ACC112 (cell line): Measurements from ENCODE around the gene IGFLR1.

Experiments used
- H2AFZ ChIP-seq: fragments of 200-600 bp; sonication (generic); one replicate; pipeline ENCODE4 v1.6.0; 2017; ENCODE audit warnings: antibody characterized with exemption, low read length; ENCODE audit not compliant: unreplicated experiment
- H3K27ac ChIP-seq: fragments of 200-600 bp; sonication (generic); 2 replicates; pipeline ENCODE4 v1.5.1; 2014; ENCODE audit warnings: low read depth, mild to moderate bottlenecking, antibody characterized with exemption, low read length, moderate library complexity
- H3K27me3 ChIP-seq: fragments of 200-600 bp; sonication (generic); 2 replicates; pipeline ENCODE4 v1.6.1; 2014; ENCODE audit warnings: mild to moderate bottlenecking, antibody characterized with exemption, low read length, moderate library complexity, mixed read lengths; ENCODE audit not compliant: insufficient read depth
- H3K36me3 ChIP-seq: fragments of 200-600 bp; sonication (generic); 2 replicates; pipeline ENCODE4 v1.6.1; 2016; ENCODE audit warnings: mild to moderate bottlenecking, antibody characterized with exemption, low read length, moderate library complexity, mixed read lengths; ENCODE audit not compliant: insufficient read depth
- H3K4me1 ChIP-seq: fragments of 200-600 bp; sonication (generic); one replicate; pipeline ENCODE4 v1.6.1; 2016; ENCODE audit warnings: low read length, mixed read lengths; ENCODE audit not compliant: insufficient read depth, unreplicated experiment, control insufficient read depth
- H3K4me3 ChIP-seq: fragments of 200-600 bp; sonication (generic); 2 replicates; pipeline ENCODE4 v1.5.1; 2014; ENCODE audit warnings: mild to moderate bottlenecking, low read depth, low read length
- H3K79me2 ChIP-seq: fragments of 200-600 bp; sonication (generic); one replicate; pipeline ENCODE4 v1.6.0; 2016; ENCODE audit warnings: low read length; ENCODE audit not compliant: control insufficient read depth, unreplicated experiment, insufficient read depth

IGFLR1 gene

DNA sequence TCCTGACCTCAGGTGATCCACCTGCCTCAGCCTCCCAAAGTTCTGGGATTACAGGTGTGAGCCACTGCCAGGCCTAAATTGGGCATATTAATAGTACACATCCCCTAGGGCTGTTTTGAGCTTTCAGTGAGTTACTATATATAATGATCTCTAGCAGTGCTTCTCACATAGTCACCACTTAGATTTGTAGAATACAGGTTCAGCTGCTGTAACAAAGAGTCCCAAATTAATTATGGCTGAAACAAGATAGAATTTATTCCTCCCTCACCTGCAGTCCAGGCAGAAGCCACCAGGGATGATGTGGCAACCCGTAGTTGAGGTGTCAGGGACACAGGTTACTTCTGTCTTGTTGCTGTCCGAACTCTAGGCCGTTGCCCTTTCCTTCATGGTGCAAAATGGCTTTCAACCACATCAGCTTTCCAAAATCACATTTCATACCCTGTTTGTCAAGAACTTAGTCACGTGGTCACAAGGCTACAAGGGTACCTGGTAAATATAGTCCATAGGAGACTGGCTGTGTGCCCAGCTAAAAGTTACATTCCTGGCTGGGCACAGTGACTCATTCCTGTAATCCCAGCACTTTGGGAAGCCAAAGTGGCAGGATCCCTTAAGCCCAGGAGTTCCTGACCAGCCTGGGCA is 18.6 kb upstream of the IGFLR1 start:
- Histone ChIP-seq H2AFZ (no peak overlapping the region), H3K27ac (no peak overlapping the region), H3K36me3 (0 out of 2 replicates have a peak, but pooled peaks cover 6% of the 10 kb centered on the region)

DNA sequence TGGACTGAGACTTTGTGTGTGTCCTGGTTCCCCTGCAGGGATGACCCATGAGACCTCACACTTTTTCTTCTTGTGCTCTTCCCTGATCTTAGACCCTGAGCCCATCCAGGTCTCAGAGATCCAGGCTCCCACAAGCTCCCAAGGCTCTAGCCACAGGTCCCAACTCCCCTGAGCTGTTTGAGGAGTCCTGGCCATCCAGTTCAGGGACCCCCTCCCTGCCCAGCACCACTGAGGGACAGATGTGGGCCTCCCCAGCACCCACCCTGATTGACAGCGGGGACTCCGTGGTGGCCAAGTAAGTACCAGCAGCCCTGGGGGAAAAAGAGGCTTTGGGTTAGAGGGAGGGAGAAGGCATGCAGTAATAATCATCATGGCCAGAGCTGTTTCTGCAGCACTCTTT is 17.4 kb upstream of the IGFLR1 start:
- H3K27me3 ChIP-seq, result no peaks in the 10 kb centered on the region
- H3K36me3 ChIP-seq, result 0 out of 2 replicates have a peak, but pooled peaks cover 6% of the 10 kb centered on the region
- no peak overlapping the region for H3K27ac ChIP-seq

More for the DNA sequence above, 18.6 kb upstream of the IGFLR1 start:
- H3K4me1 ChIP-seq, result peaks cover 17% of the 10 kb centered on the region
- H3K79me2 ChIP-seq, result peaks cover 12% of the 10 kb centered on the region
- H3K4me3 ChIP-seq, result no peak overlapping the region
- H3K27me3 ChIP-seq, result no peaks in the 10 kb centered on the region

DNA sequence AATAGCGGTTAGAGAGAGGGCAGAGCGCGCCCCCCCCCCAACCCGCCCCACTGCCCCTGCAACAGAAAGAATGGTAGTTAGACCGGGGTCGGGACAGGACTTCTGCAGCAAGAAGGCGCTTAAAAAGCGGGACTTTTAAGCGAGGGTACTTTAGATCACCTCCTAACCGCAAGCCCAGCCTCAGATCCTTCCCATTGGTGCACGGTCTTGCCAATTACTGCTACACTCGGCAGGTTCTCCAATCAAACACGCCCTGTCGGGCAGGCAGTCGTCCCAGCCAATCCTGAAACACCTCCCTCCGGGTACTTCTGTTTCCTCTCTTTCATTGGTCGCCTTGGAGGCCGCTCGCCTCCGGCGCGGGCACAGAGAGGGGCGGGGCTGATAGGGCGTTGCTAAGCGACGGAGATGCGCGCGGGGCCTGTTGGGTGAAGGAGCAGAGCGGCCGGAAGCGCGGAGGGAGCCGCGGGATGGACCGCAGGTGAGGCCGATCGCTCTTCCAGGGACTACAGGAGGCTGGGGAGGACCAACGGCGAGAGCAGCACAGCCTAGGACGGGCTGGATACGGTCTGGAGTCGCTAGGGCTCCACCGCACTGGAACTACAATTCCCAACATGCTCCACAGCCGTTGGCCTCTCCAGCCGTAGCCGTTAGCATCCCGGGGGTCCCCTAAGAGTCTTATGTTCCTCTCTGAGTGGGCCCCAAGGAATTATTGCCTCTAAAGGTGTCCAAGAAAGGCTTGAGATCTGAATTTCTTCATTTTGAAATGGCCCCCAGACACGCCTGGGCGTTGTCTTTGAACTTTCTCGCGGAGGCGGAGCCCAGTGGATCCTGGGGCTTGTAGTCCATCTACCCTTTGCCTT is 15.7 kb upstream of the IGFLR1 start, which contains the start of gene PROSER3:
TSS of gene PROSER3 (plus strand) at position 428 of the 860 bp plus-strand sequence. CDS start at position 468, 40 bp downstream.
- Histone ChIP-seq H3K27me3 (no peaks in the 10 kb centered on the region), H3K79me2 (peaks cover 12% of the 10 kb centered on the region), H3K27ac (peak within 1 kb of the TSS; percentile 95), H2AFZ (peak within 1 kb of the TSS; percentile 71), H3K36me3 (0 out of 2 replicates have a peak, but pooled peaks cover 6% of the 10 kb centered on the region), H3K4me1 (peaks cover 22% of the 10 kb centered on the region), H3K4me3 (peak within 1 kb of the TSS; percentile 93)

More for the DNA sequence above, 17.4 kb upstream of the IGFLR1 start:
- no peak overlapping the region for H3K4me3 ChIP-seq
- H3K79me2 ChIP-seq, result peaks cover 12% of the 10 kb centered on the region
- H2AFZ ChIP-seq, result no peak overlapping the region
- H3K4me1 ChIP-seq, result peaks cover 22% of the 10 kb centered on the region

DNA sequence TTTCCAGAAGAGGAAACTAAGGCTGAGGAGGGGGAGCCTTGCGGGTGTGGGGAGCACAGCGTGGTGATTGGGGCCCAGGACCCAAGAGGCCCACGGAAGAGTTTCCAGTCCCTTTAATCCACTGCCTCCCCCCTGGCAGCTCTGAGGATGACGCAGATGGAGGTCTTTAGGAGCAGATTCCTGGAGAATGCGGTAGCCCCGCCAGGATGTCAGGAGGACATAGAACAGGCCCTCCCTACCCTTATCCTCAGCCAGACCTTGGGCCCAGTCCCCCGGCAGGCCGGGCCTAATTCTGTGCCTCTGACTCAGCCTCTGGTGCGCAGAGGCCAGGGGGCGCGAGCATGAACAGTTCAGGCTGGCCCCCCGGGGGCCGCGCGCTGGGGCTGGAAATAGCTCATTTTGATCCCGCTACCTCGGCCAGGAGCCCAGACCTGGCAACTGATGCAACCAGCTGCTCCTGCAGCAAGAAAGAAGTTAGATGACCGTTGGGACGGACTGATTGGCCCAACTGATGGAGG is 15.0 kb upstream of the IGFLR1 start:
- Histone ChIP-seq H3K4me3 (peak overlapping the region; percentile 93), H3K27ac (peak overlapping the region; percentile 95), H2AFZ (no peak overlapping the region), H3K79me2 (peaks cover 12% of the 10 kb centered on the region), H3K36me3 (0 out of 2 replicates have a peak, but pooled peaks cover 6% of the 10 kb centered on the region), H3K4me1 (peaks cover 22% of the 10 kb centered on the region), H3K27me3 (no peaks in the 10 kb centered on the region)

DNA sequence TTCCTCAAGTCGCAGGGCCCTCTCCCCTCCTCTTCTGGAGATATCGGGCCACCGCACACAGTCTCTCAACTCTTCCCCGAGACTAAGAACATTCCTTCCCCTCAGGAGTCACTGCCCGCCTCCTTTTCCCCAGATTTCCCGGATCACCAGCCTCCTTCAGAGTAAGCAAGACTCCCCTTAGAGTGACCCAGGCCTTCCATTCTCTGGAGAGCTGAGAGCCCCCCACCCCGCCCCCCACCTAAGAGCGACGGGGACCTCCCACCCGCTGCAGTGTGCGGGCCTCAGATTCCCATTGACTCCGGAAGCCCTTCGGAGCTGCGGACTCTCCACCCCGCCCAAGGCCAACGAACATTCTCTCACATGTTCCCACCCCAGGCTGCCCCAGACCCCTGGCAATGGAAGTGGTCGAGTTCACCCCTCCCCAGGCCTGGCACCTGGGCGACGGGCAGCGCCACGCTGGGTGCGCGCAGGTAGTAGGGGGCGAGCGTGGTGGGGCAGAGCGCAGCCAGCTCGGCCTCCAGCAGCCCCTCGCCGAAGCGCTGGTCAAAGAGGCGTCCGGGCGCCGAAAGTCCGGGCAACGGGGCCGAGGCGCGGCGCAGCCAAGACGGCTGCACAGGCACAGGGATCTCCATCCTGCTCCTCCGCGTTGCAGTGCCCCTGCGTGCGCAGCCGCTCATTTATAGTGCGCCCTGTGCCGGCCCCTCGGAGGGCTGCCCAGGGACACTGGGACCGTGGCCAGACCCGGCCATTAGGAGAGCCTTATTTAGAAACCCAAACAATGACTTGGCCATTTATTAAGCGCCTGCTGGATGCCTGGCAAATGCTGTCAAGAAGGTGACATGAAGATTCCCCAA is 14.4 kb upstream of the IGFLR1 start, which contains the start of gene HSPB6:
TSS of gene HSPB6 (minus strand) at position 653 of the 854 bp plus-strand sequence. CDS start at position 632, 21 bp downstream.
- Histone ChIP-seq H3K79me2 (peaks cover 12% of the 10 kb centered on the region), H3K4me3 (peak within 1 kb of the TSS; percentile 93), H3K4me1 (peaks cover 22% of the 10 kb centered on the region), H2AFZ (peak within 1 kb of the TSS; percentile 14), H3K36me3 (0 out of 2 replicates have a peak, but pooled peaks cover 6% of the 10 kb centered on the region), H3K27ac (peak within 1 kb of the TSS; percentile 95), H3K27me3 (no peaks in the 10 kb centered on the region)

DNA sequence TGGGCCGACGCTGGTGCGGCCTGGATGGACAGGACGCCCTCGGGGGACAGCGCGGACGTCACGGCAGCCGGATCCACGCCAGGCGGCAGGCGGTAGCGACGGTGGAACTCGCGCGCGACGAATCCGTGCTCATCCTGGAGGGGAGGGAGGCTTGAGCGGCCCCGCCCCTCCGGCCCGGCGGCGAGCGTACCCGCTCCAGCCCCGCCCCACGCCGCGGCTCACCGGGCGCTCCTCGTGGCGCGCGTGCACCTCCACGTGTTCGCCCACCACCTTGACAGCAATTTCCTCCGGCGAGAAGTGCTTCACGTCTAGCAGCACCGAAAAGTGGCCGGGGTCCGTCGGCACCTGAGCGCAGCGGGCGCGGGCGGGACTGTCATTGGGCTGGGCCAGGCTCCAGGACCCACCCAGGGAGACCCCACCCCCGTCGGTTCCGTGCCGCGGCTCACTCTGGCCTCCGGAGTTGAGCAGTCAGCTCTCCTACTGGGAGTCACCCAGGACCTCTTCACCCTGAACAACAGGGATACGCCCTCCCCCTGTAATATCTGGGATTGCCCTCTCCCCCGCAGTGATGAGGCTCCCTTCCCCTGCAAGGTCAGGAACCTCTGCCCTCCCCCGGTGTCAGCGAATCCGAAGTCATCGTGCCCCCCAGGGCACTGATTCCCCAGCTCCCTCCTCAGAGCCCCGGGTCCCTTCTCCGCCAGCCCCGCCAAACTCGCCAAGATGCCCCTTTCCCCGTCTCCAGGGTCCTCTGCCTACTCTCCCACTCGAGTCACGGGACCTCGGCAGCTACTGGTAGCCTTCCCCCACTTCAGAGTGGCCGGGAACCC is 13.5 kb upstream of the IGFLR1 start:
- Histone ChIP-seq H3K27me3 (no peaks in the 10 kb centered on the region), H3K27ac (peak overlapping the region; percentile 95), H3K4me1 (peaks cover 18% of the 10 kb centered on the region), H3K4me3 (peak overlapping the region; percentile 93), H3K79me2 (peaks cover 12% of the 10 kb centered on the region), H3K36me3 (0 out of 2 replicates have a peak, but pooled peaks cover 3% of the 10 kb centered on the region), H2AFZ (peak overlapping the region; percentile 25)

DNA sequence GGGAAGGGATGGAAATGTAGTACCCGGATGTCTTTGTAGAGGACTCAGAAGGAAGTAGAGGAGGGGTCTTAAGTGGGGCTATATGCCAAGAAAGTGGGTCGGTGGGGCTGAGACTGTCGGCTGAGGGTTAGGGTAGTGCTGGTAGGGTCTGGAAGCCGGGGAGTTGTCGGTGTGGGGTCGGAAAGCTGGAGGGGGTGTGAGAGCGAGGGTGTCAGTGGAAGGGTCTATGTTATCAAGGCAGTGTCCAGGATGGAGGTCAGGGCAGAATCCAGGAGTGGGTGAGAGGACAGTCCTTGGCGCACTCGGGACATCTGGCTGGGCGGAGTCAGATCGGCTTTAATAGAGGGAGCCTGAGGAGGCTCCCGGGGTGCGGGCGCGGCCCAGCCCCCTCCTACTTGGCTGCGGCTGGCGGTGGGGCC is 12.9 kb upstream of the IGFLR1 start:
- peak overlapping the region; percentile 25 for H2AFZ ChIP-seq
- H3K27ac ChIP-seq, result peak overlapping the region; percentile 72
- H3K4me1 ChIP-seq, result peaks cover 18% of the 10 kb centered on the region
- no peaks in the 10 kb centered on the region for H3K36me3 ChIP-seq
- H3K79me2 ChIP-seq, result peaks cover 12% of the 10 kb centered on the region
- no peaks in the 10 kb centered on the region for H3K27me3 ChIP-seq
- H3K4me3 ChIP-seq, result peak overlapping the region; percentile 93

DNA sequence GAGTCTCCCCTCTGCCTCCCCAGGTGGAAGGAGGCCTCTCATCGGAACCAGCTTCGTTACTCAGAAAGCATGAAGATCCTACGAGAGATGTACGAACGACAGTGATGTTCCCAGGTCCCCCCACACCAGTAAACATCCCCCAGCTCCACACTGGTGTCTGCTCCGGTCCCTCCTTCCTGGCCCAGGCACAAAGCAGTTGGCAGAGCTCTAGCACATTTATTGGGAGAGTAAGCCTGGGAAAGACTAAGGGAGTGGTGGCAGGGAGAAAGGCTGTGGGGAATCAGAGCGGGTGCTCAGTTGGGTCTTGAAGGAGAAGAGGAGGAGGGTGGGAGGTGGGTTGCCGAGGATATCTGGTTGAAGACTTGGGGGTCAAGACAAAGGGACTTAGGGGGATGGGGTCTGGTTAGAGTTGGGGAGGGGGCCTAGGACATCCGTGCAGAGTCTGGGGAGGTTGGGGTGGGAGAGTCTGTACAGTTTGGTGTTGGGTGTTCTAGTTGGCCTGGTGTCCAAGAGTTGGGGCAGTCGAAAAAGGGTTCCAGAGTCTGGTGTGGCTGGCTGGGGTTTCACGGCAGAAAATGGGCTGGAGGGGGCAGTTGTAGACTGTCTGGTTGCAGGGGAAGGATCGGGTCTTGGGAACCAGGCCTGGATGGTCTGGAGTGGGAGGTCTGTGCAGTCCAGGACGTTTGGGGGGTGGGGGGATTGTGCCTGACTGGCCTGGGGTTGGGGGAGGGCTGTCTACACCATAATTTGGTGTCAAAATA is 12.3 kb upstream of the IGFLR1 start:
- Histone ChIP-seq H3K4me1 (peaks cover 18% of the 10 kb centered on the region), H3K27ac (peak overlapping the region; percentile 72), H3K4me3 (peak overlapping the region; percentile 93), H3K36me3 (no peaks in the 10 kb centered on the region), H3K27me3 (no peaks in the 10 kb centered on the region), H2AFZ (no peak overlapping the region), H3K79me2 (peaks cover 8% of the 10 kb centered on the region)
